HUES48 (cell line): ENCODE data around the gene CRTC1.
"Not testable (repeated sequence)": the region's sequence is repeated elsewhere in the genome, so short reads cannot be mapped to it uniquely, and the experiment has no call there.

Experiments
- H3K27ac ChIP-seq: one replicate; pipeline ENCODE4 v1.7.0; 2013; ENCODE audit warnings: low read depth, low read length, inconsistent platforms
- H3K27me3 ChIP-seq: 2 replicates; pipeline ENCODE4 v1.6.1; 2013; ENCODE audit warnings: mild to moderate bottlenecking, low read length; ENCODE audit not compliant: control insufficient read depth, insufficient read depth
- H3K36me3 ChIP-seq: 2 replicates; pipeline ENCODE4 v1.6.1; 2013; ENCODE audit warnings: low read length; ENCODE audit not compliant: control insufficient read depth, insufficient read depth
- H3K4me1 ChIP-seq: 2 replicates; pipeline ENCODE4 v1.6.1; 2013; ENCODE audit warnings: mild to moderate bottlenecking, low read length; ENCODE audit not compliant: control insufficient read depth, insufficient read depth
- H3K4me3 ChIP-seq: 2 replicates; pipeline ENCODE4 v1.5.1; 2013; ENCODE audit warnings: mild to moderate bottlenecking, low read depth, low read length
- H3K9ac ChIP-seq: 2 replicates; pipeline ENCODE4 v1.6.1; 2013; ENCODE audit warnings: mild to moderate bottlenecking, low read depth, low read length, moderate library complexity
- H3K9me3 ChIP-seq: 2 replicates; pipeline ENCODE4 v1.6.1; 2013; ENCODE audit warnings: low read length; ENCODE audit not compliant: control insufficient read depth, insufficient read depth

Gene CRTC1

GRCh38 chr19:18718846-18719458, 35.5 kb downstream of the CRTC1 start:
- no peaks in the 10 kb centered on the region for H3K9me3 ChIP-seq
- no peak overlapping the region for H3K9ac ChIP-seq
- H3K27me3 ChIP-seq, result no peaks in the 10 kb centered on the region
- H3K4me1 ChIP-seq, result no peaks in the 10 kb centered on the region
- no peak overlapping the region for H3K4me3 ChIP-seq
- H3K27ac ChIP-seq, result no peak overlapping the region
- H3K36me3 ChIP-seq, result no peaks in the 10 kb centered on the region

DNA sequence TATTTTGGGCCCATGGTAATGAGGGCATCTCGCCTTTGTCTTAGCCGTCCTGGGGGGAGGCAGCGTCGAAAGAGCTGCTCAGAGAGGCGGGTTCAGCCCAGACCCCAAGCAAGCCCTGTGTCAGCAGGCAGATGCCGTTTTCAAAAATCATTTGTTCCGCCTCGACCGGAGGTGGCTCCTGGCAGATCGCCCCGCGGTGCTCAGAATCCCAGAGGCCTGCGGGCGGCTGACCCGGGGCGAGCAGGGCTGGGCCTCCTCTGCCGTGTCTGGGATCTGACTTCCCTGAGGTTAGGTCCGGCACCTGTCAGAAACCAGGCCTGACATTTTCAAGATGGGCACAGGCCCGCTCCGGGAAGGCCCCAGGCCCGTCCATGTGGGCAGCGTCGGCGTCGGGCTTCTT, 36.1 kb downstream of the CRTC1 start:
- Histone ChIP-seq H3K27me3 (no peaks in the 10 kb centered on the region), H3K27ac (no peak overlapping the region), H3K36me3 (no peaks in the 10 kb centered on the region), H3K4me1 (no peaks in the 10 kb centered on the region), H3K4me3 (no peak overlapping the region), H3K9me3 (no peaks in the 10 kb centered on the region), H3K9ac (no peak overlapping the region)

DNA sequence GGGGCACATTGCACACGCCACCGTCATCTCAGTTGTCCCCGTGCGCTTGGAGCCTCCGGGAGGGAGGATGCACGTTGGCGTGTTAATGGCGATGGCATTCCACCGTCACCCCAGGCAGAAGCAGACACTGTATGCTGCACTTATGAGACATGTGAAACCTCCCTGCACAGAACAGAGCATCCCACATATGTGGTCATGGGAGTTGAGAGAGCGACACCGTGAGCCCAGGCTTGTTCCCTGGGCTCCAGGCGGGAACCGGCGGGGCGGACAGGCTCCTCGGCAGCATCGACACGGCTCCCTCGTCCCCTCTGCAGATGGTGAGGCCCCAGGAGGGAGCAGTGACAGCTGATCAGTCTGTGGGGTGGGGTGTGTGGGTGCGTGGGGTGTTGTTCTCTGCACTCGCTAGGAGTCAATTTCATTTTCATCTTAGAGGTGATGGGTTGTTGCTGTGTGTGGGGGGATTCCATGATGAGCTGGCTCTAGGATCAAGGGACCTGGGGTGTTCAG, 40.4 kb downstream of the CRTC1 start:
- Histone ChIP-seq H3K4me1 (no peaks in the 10 kb centered on the region), H3K9ac (no peak overlapping the region), H3K4me3 (no peak overlapping the region), H3K9me3 (no peaks in the 10 kb centered on the region), H3K36me3 (no peaks in the 10 kb centered on the region), H3K27me3 (no peaks in the 10 kb centered on the region), H3K27ac (no peak overlapping the region)

- Histone ChIP-seq H3K36me3 (no peaks in the 10 kb centered on the region), H3K9me3 (no peaks in the 10 kb centered on the region), H3K27me3 (no peaks in the 10 kb centered on the region), H3K4me3 (no peak overlapping the region), H3K27ac (no peak overlapping the region), H3K4me1 (no peaks in the 10 kb centered on the region), H3K9ac (no peak overlapping the region)
These were observed 42.6 kb downstream of the CRTC1 start for GRCh38 chr19:18725841-18726770.

DNA sequence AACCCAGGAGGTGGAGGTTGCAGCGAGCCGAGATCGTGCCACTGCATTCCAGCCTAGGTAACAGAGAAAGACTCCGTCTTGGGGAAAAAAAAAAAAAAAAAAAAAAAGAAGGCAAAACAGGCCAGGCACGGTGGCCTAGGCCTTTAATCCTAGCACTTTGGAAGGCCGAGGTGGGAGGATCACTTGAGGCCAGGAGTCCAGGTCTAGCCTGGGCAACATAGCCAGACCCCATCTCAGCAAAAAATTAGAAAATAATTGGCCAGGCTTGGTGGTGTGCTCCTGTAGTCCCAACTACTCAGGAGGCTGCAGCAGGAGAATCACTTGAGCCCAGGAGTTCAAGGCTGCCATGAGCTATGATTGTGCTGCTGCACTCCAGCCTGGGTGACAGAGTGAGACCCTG, 43.4 kb downstream of the CRTC1 start:
- no peaks in the 10 kb centered on the region for H3K36me3 ChIP-seq
- no peaks in the 10 kb centered on the region for H3K4me1 ChIP-seq
- H3K9ac ChIP-seq, result no peak overlapping the region
- H3K27ac ChIP-seq, result no peak overlapping the region
- H3K9me3 ChIP-seq, result no peaks in the 10 kb centered on the region
- H3K4me3 ChIP-seq, result no peak overlapping the region
- no peaks in the 10 kb centered on the region for H3K27me3 ChIP-seq

DNA sequence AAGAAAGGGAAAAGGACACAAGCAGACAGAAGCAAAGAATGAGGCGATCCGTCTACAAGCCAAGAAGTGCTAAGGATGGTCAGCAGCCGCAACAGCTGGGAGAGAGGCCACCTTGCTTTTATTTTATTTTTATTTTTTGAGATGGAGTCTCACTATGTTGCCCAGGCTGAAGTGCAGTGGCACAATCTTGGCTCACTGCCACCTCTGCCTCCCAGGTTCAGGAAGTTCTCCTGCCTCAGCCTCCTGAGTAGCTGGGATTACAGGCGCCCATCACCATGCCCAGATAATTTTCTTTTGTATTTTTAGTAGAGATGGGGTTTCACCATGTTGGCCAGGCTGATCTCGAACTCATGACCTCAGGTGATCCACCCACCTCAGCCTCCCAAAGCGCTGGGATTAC, 44.1 kb downstream of the CRTC1 start:
- H3K9ac ChIP-seq, H3K27ac ChIP-seq, H3K36me3 ChIP-seq, H3K4me3 ChIP-seq, H3K9me3 ChIP-seq, H3K4me1 ChIP-seq, H3K27me3 ChIP-seq: not testable (repeated sequence)

GRCh38 chr19:18729933-18730530, 46.6 kb downstream of the CRTC1 start:
- Histone ChIP-seq H3K9ac (no peak overlapping the region), H3K4me1 (no peaks in the 10 kb centered on the region), H3K27me3 (no peaks in the 10 kb centered on the region), H3K4me3 (no peak overlapping the region), H3K27ac (no peak overlapping the region), H3K36me3 (no peaks in the 10 kb centered on the region), H3K9me3 (no peaks in the 10 kb centered on the region)

- H3K27ac ChIP-seq, result no peak overlapping the region
These were observed 47.5 kb downstream of the CRTC1 start for GRCh38 chr19:18730885-18731513.

DNA sequence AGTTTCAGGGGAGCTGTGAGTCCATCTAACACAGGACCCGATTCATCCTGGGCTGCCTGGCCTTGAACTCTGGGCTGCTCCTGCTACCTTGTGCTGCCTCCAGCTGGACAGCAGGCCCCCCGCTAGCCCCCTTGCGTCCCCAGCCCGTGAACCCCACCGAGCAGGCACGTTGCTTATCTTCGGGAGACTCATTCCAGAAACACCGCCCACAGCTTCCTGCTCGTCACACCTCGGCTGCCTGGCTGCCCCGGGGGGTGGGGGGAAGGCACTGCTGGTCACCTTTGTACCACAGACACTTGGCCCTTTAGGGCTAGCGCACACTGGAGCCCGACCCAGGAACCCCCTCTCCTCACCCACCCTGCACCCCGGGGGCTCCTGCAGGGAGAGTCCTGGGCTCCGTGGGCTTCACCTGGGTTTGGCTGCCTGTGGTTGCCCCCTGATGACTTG, 48.1 kb downstream of the CRTC1 start:
- Histone ChIP-seq H3K27me3 (no peaks in the 10 kb centered on the region), H3K4me1 (no peaks in the 10 kb centered on the region), H3K36me3 (no peaks in the 10 kb centered on the region), H3K27ac (no peak overlapping the region), H3K9ac (no peak overlapping the region), H3K9me3 (no peaks in the 10 kb centered on the region), H3K4me3 (no peak overlapping the region)

More at GRCh38 chr19:18730885-18731513, 47.5 kb downstream of the CRTC1 start:
- H3K4me3 ChIP-seq, result no peak overlapping the region
- H3K36me3 ChIP-seq, result no peaks in the 10 kb centered on the region
- H3K9ac ChIP-seq, result no peak overlapping the region
- no peaks in the 10 kb centered on the region for H3K27me3 ChIP-seq
- no peaks in the 10 kb centered on the region for H3K9me3 ChIP-seq
- H3K4me1 ChIP-seq, result no peaks in the 10 kb centered on the region

DNA sequence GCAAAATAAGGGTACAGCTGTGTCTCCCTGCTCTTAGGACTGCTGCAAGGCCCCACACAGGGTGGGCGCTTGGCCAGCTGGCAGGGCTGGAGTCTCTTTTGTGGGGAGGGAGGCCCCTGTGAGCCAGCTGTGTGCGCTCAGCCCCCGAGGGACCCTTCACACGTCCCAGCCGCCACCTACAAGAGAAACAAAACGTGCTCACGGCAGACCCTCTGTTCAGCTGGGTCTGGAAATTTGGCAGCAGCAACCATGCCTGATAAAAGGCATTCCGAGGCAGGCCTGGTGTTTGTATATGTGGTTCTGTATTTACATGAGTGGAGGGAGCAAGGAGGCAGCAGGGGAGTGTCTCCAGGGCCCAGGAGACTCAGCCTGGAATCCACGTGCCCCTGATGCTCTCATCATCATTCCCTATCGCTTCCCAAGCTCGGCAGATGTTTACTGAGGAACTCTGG, 49.7 kb downstream of the CRTC1 start:
- Histone ChIP-seq H3K9me3 (no peaks in the 10 kb centered on the region), H3K27me3 (no peaks in the 10 kb centered on the region), H3K4me3 (no peak overlapping the region), H3K4me1 (no peaks in the 10 kb centered on the region), H3K27ac (no peak overlapping the region), H3K36me3 (no peaks in the 10 kb centered on the region), H3K9ac (no peak overlapping the region)
